Motor neuron (in vitro differentiated cells): ENCODE data around the gene NUAK1. TPM values are rescaled to one million over a fixed set of nuclear protein-coding genes. Genes with fewer than 3 reads are reported as not detected.

Experiments used
- ATAC-seq, 8 experiments: fragments of 200-7000 bp; cut with Tn5 transposase; replicated peaks in 6 of 8; 2 replicates each; pipeline ENCODE4 v1.8.0; 2021; ENCODE audit warnings: mild to moderate bottlenecking in 8 of 8, moderate library complexity in 8 of 8
- H3K27ac ChIP-seq, 2 donors: fragments of 250-450 bp; sonication (Bioruptor Pico); 2 replicates each; pipeline ENCODE4 v1.9.0; 2021; ENCODE audit warnings: antibody characterized with exemption in 2 of 2, mild to moderate bottlenecking in 2 of 2, moderate library complexity in 1 of 2
- H3K4me1 ChIP-seq, 2 donors: fragments of 250-450 bp; sonication (Bioruptor Pico); replicated peaks in 1 of 2; 2 replicates each; pipeline ENCODE4 v1.6.1; 2021; ENCODE audit warnings: antibody characterized with exemption in 2 of 2, mild to moderate bottlenecking in 2 of 2, moderate library complexity in 1 of 2
- H3K4me3 ChIP-seq, 5 donors: fragments of 250-450 bp; sonication (Bioruptor Pico); 2 replicates each; pipeline ENCODE4 v1.9.0; 2021; ENCODE audit warnings: antibody characterized with exemption in 5 of 5, mild to moderate bottlenecking in 5 of 5, moderate library complexity in 4 of 5
- WGBS, 10 experiments: fragments of 450-650 bp; shearing (Covaris generic); methylation state at CpG; one replicate each; pipeline ENCODE4 v1.0.0; 2022; 5-methylcytosine and 5-hydroxymethylcytosine counted together
- in situ Hi-C, 9 experiments: fragments of 400-800 bp; cut with MboI; loops; one replicate each; pipeline ENCODE4 v1.15.0; 2021; ENCODE audit warnings: low sequenced_read_pairs in 9 of 9, low pct_unique_long_range_greater_than_20kb in 2 of 9; ENCODE audit not compliant: unreplicated experiment in 9 of 9
- total RNA-seq, 8 experiments: library from RNA; unstranded; fragments of 300-600 nt; gene quantifications; 2 replicates each; pipeline versions ENCODE4 v1.2.3 to v1.2.4, GENCODE V29; 2022

Gene NUAK1
- total RNA-seq, 8 experiments from 2014 or later = 2.2 to 46.6 (median 13.4) TPM

DNA sequence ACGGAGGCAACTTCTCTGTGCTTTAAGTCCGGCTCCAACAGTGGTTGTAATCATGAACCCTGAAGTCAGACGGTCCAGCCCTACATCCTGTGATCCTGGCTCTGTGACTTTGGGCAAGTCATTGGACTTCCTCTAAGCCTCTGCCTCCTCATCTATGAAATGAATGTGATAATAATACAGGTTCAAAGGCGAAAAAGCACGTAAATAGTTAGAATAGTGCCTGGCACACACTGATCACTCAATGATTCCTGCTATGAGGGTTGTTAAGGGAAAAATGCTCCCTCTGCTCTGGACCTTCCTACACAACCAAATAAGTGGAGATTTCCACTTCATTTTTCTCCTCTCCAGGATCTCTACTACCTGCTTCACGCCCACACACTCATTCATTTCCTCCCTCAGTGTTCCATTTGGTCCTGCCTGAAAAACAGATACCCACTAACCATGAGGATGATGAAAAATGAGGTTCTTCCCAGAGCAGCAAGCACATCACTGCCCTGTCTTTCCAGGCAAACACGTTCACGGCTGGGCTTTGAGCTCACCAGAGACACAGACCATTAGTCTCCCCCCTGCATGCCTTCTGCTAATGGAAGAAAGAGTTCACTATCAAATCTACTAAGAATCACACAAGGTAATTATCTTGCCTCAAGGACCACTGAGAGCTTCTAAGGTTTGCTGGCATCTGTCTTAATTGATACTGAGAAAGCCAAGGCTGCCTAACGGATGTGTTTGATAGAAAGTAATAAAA lies 13.2 kb downstream of the NUAK1 start:
- Histone ChIP-seq H3K27ac (no peak overlapping the region), H3K4me3 (no peak overlapping the region), H3K4me1 (peaks cover 43 to 54% of the 10 kb centered on the region in 2 donors)
- in situ Hi-C loops = loop anchor here in 6 of 9 experiments (25.0 kb wide), 2 partner anchors 413 to 713 kb away; no protein-coding TSS in a partner anchor
- WGBS, 10 experiments = 69 to 100% (median 92%) methylated on average over 1 to 9 of the region's 9 CpGs; no CpG with 5 or more reads in 1 of the 10 experiments
- peak in 2 of 8 experiments; percentile 10 to 30 for ATAC-seq

DNA sequence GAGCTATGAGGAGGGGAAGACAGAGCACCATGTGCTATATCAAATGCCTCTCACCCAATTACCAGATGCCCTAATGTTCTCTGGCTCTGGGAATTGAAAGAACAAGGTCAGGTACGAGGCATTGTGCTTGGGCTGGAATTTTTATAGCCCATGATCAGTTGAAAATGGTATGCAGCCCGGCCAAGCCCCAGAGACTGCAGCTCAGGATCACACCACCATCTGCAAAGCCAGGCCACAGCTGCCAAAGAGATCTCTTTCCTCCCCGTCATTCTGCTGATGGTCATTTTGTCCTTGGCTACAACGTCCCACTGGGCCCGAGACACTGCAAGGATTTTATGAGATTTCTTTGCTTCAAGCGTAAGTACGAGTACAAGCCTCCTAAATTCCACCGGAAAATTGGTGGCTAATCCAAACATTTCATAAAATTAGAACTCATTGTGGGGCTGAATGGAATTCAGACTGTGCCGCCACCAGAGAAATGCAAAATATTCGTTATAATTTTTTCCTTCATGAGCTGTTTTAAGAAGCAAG lies 15.1 kb downstream of the NUAK1 start:
- Histone ChIP-seq H3K4me3 (no peak overlapping the region), H3K27ac (peak overlapping the region; percentile 17 to 38), H3K4me1 (peaks cover 41 to 53% of the 10 kb centered on the region in 2 donors)
- 13 to 75% (median 58%) methylated on average over 1 to 10 of the region's 10 CpGs for WGBS, 10 experiments
- in situ Hi-C loops = loop anchor here in 1 of 9 experiments (25.0 kb wide), 1 partner anchor 411 kb away; no protein-coding TSS in a partner anchor
- peak; percentile 17 to 73 (median 44) for ATAC-seq

DNA sequence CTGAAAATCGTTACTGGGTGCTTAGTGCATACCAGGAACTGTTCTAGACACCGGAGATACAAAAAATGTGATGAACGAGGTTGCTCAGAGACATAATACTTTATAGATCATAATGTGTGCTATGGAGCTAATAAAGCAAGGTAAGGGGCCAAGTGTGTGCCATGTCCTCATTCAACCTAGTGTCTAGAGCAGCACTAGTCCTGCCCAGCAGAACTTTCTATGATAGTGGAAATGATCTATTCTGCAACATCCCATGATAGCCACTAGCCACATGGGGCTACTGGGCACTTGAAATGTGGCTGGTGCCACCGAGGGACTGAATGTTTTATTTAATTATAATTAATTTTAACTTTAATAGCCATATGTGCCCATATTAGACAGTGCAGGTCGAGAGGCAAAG lies 15.6 kb downstream of the NUAK1 start:
- H3K4me3 ChIP-seq = no peak overlapping the region
- 56 to 100% (median 69%) methylated on average over 1 to 5 of the region's 5 CpGs for WGBS, 10 experiments
- peak in 1 of 8 experiments; percentile 13 for ATAC-seq
- H3K27ac ChIP-seq = peak overlapping the region; percentile 17 to 38
- H3K4me1 ChIP-seq = peaks cover 41 to 53% of the 10 kb centered on the region in 2 donors
- in situ Hi-C loops = loop anchor here in 1 of 9 experiments (25.0 kb wide), 1 partner anchor 411 kb away; no protein-coding TSS in a partner anchor

DNA sequence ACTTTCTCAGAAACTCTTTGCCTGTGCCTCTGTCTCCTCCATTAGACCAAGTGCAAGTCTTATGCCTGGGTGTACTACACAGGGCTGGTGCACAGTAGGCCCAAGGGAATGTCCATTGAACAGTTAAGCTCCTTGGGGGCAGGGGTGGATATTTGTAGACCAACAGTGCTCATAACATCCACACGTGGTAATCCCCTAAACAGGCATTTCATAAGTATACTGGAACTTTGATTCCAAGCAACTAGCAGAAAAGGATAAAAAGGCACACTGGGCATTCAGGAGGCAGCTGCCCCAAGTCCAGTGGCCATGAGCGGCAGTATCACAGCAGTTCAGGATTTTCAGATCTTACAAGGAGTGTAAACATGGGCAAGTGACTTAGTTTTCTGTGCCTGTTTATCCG lies 16.8 kb downstream of the NUAK1 start:
- 80 to 100% (median 89%) methylated on average over 2 to 3 of the region's 3 CpGs; no CpG with 5 or more reads in 4 of the 10 experiments for WGBS, 10 experiments
- ATAC-seq = no peak
- Histone ChIP-seq H3K27ac (no peak overlapping the region), H3K4me3 (no peak overlapping the region), H3K4me1 (peaks cover 42 to 53% of the 10 kb centered on the region in 2 donors)
- in situ Hi-C loops = loop anchor here in 1 of 9 experiments (25.0 kb wide), 1 partner anchor 410 kb away; no protein-coding TSS in a partner anchor

DNA sequence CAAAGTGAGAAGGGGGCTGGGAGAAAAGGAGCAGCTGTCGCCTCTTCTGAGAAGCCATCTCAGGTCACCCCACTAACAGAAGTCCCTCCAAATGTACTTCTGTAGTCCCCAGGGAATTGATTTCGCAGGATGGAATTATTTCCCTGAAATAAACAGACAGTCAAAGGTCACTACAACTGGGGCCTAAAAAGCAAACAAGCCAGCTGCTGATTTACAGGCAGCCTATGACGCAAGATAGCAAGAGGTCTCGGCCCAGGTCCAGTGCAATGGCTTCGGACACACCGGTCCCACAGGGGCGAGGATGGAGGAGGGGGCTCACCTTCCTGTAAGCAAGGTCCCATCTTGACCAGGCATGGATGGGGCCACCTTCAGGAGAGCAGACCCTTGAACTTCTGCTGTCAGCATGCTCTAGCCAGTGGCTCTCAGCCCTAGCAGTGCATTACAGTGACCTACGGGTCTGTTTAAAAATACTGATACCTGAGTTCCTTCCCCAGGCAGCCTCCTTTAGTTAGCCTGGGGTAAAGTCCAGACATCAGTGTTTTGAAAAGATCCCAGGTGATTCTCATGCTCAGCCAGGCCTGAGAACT lies 18.1 kb downstream of the NUAK1 start:
- in situ Hi-C loops = loop anchor here in 1 of 9 experiments (25.0 kb wide), 1 partner anchor 408 kb away; no protein-coding TSS in a partner anchor
- ATAC-seq = peak in 4 of 8 experiments; percentile 13 to 51 (median 30)
- H3K27ac ChIP-seq = no peak overlapping the region
- H3K4me3 ChIP-seq = no peak overlapping the region
- 47 to 100% (median 77%) methylated on average over 1 to 7 of the region's 8 CpGs; no CpG with 5 or more reads in 4 of the 10 experiments for WGBS, 10 experiments
- H3K4me1 ChIP-seq = peaks cover 52 to 55% of the 10 kb centered on the region in 2 donors

DNA sequence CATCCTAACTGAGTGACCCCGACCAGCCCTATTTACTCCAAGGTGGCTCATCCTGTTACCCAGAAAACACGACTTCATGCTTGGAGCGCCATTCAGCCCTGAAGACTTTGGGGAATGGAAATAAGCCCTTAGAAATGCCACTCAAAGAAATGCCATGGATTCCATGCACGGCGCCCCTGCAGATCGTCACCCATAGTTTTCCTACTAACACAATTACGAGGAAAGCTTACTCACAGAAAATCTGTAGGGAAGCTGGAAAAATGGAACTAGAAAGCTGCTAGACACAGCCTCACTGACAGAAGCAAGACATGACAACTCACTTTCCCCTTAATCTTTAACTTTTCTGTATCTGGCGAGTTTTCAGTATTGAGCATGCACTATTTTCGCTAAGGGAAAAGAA lies 19.5 kb downstream of the NUAK1 start:
- in situ Hi-C loops = loop anchor here in 1 of 9 experiments (25.0 kb wide), 1 partner anchor 407 kb away; no protein-coding TSS in a partner anchor
- Histone ChIP-seq H3K27ac (no peak overlapping the region), H3K4me3 (no peak overlapping the region), H3K4me1 (peaks cover 63 to 64% of the 10 kb centered on the region in 2 donors)
- ATAC-seq = no peak
- 69 to 100% (median 90%) methylated on average over 1 to 9 of the region's 9 CpGs for WGBS, 10 experiments

DNA sequence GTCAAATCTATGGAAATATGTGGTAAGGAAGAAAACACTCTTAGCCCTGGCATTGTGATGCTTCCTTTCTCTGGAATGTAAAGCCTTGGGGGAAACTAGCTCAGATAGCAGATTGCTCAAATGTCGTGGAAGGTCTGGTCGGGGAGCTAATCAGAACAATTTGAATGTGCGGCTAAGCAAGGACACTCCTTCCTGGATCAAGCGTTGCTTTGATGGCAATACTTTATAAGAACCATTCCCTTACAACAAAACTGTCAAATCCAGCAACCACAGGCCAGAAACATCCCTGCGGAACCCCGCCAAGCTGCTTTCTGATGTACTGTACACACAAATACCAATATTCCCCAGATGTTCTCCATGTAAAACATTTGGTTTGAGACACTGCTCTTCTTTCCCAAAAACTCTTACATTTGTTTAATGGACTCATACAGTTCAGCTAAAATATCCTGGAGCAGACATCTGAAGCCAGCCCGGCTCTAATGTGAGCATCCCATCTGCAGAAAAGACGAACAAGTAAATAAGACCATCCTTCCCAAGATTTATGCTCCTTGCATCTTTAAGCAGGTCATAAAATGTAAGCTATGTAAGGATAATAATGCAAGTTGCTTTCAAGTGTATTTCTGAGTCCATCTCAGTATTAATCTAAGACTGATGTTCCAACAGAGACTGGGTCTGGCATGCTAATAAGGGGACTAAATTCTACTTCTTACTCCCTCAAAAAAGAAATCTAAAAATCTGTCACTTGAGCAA lies 20.2 kb downstream of the NUAK1 start:
- no peak overlapping the region for H3K4me3 ChIP-seq
- ATAC-seq = peak in 2 of 8 experiments; percentile 25 to 52
- in situ Hi-C loops = loop anchor here in 1 of 9 experiments (25.0 kb wide), 1 partner anchor 406 kb away; no protein-coding TSS in a partner anchor
- no peak overlapping the region for H3K27ac ChIP-seq
- peaks cover 64 to 66% of the 10 kb centered on the region in 2 donors for H3K4me1 ChIP-seq
- WGBS, 10 experiments = 32 to 100% (median 87%) methylated on average over 1 to 8 of the region's 8 CpGs

DNA sequence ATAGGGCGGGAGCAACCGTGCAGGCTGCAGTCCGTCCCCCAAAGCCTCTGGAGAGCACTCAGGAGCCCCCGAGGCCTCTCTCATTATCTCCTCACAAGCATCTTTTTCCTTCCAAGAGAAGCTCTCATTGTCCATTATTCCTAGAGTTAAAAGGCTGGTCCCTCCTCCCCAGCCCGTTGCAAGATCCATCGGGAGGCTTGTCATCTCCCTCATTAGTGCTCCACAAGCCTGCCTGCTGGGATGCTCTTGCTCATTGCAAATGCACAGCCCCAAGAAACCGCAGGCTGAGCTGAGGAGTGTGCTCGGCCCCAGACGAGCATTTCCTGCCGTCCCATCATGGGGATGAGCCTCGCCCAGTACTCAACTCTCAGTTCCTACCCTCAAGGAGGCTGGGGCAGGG lies 23.3 kb downstream of the NUAK1 start:
- peak overlapping the region; percentile 75 to 76 for H3K27ac ChIP-seq
- H3K4me1 ChIP-seq = peaks cover 64 to 66% of the 10 kb centered on the region in 2 donors
- in situ Hi-C loops = loop anchor here in 1 of 9 experiments (25.0 kb wide), 1 partner anchor 403 kb away; no protein-coding TSS in a partner anchor
- WGBS, 10 experiments = 0 to 100% (median 98%) methylated on average over 1 to 9 of the region's 11 CpGs; no CpG with 5 or more reads in 5 of the 10 experiments
- peak overlapping the region in 2 of 5 donors; percentile 0 to 4 for H3K4me3 ChIP-seq
- peak in 5 of 8 experiments; percentile 10 to 83 (median 82) for ATAC-seq

DNA sequence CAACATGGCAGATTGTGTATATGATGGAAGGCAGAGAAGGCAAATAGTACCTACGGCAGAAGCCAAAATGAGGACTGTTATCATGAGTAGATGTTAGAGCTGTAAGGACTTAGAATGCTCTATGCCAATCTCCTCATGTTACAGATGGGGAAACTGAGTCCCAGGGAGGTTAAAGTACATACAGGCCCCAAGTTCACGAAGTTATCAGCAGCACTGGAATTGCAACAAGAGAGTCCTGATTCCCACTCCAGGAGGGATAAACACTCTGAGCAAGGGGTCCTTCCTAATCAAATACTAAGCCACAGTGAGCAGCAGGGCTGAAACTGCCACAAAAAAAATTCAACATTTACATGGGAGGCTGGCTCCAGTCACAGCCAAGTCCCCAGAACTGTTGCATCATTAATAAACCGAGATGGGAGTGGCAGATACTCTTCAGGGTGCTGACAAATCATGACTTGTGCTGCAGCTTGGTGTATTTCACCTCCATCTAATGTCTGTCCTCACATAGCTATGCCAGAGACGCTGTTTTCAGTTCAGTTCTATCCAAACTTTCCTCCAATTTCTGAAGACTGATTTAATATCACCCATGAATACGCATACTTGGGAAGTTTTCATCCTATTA lies 24.2 kb downstream of the NUAK1 start:
- peak in 7 of 8 experiments; percentile 2 to 73 (median 67) for ATAC-seq
- WGBS, 10 experiments = 28 to 100% (median 67%) methylated on average over 1 to 5 of the region's 5 CpGs; no CpG with 5 or more reads in 3 of the 10 experiments
- in situ Hi-C loops = loop anchor here in 1 of 9 experiments (25.0 kb wide), 1 partner anchor 402 kb away; no protein-coding TSS in a partner anchor
- peaks cover 69% of the 10 kb centered on the region in 2 donors for H3K4me1 ChIP-seq
- peak overlapping the region; percentile 1 to 42 for H3K27ac ChIP-seq
- H3K4me3 ChIP-seq = no peak overlapping the region

DNA sequence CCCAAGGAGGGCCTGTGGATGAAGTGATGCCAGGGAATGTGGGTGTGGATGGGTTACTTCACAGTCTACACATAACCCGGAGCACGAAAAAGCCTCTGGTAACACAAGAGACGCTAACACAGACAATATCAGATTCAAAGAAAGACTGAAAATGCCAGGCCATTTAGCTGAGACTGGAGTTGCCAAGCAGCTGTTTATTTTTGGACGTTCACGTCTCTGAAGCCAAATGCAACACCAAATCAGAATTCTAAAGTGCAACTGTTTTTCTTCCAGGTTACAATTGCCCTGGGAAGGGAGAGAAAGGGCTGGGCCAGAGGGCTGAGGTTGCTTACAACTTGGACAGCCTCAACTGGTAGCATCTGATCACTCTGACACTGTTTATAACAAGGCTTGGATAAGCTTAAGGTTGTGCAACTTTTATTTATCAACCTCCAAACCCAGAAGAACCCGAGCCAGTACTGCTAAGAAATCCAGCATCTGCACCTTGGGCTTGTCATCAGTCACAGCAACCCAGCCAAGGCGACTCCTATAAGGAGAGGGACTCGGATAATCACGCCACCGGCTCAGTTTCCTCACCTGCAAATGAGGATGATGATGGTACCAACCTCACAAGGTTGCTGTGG lies 24.8 kb downstream of the NUAK1 start:
- WGBS, 10 experiments = 5 to 95% (median 86%) methylated on average over 1 to 7 of the region's 10 CpGs; no CpG with 5 or more reads in 3 of the 10 experiments
- Histone ChIP-seq H3K4me1 (peaks cover 75 to 76% of the 10 kb centered on the region in 2 donors), H3K4me3 (no peak overlapping the region), H3K27ac (peak overlapping the region in 1 of 2 donors; percentile 1)
- in situ Hi-C loops = loop anchor here in 1 of 9 experiments (25.0 kb wide), 1 partner anchor 402 kb away; no protein-coding TSS in a partner anchor
- ATAC-seq = peak in 3 of 8 experiments; percentile 19 to 50 (median 45)

DNA sequence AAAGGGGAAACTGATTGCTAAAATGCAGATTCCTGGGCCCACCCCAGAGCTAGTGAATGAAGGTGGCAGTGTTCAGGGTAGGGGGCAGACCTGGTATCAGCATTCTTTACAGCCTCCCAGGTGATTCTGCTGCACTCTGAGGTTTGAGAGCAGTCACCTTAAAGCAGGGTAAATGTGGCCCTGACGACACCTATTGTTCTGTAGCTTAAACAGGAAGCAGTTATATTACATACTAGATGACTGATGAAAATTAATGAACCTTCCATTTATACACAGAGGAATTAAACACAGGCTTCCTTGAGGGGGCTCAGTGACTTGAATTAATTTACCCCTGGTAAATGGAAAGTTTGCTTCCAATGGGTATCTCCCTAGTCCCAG lies 25.3 kb downstream of the NUAK1 start:
- 60 to 100% (median 80%) methylated on average over 1 of the region's 1 CpG; no CpG with 5 or more reads in 7 of the 10 experiments for WGBS, 10 experiments
- no peak overlapping the region for H3K4me3 ChIP-seq

More for the DNA sequence above, 25.3 kb downstream of the NUAK1 start:
- H3K4me1 ChIP-seq = peaks cover 75 to 78% of the 10 kb centered on the region in 2 donors
- ATAC-seq = no peak
- in situ Hi-C loops = loop anchor here in 1 of 9 experiments (25.0 kb wide), 1 partner anchor 401 kb away; no protein-coding TSS in a partner anchor
- H3K27ac ChIP-seq = no peak overlapping the region
